Testis (tissue), 3 donors: ENCODE measurements around the gene FGF5. TPM values are rescaled to one million over a fixed set of nuclear protein-coding genes. Genes with fewer than 3 reads are reported as not detected.

Experiments used
- DNase-seq: peaks from one replicate; pipeline ENCODE4 v3.0.0-alpha.2; 2019
- H3K27ac ChIP-seq, 2 donors: fragments of 200-600 bp; sonication (generic); one replicate each; pipeline ENCODE4 v1.5.1; 2019
- H3K27me3 ChIP-seq: fragments of 200-600 bp; sonication (generic); one replicate; pipeline ENCODE4 v1.5.1; 2019
- H3K36me3 ChIP-seq: fragments of 200-600 bp; sonication (generic); one replicate; pipeline ENCODE4 v1.5.1; 2017; ENCODE audit warnings: low read depth; ENCODE audit errors: missing control alignments
- H3K4me1 ChIP-seq: fragments of 200-600 bp; sonication (generic); one replicate; pipeline ENCODE4 v1.5.1; 2019
- H3K4me3 ChIP-seq, 2 donors: fragments of 200-600 bp; sonication (generic); one replicate each; pipeline ENCODE4 v1.5.1; 2017 to 2019
- H3K9me3 ChIP-seq: fragments of 200-600 bp; sonication (generic); one replicate; pipeline ENCODE4 v1.5.1; 2017
- POLR2A ChIP-seq: fragments of 450-650 bp; IDR thresholded peaks from one replicate; pipeline ENCODE4 v1.6.1; 2017; ENCODE audit warnings: antibody characterized with exemption, mild to moderate bottlenecking, moderate library complexity
- WGBS, 2 donors: methylation state at CpG; one replicate each; pipeline ENCODE4 v1.1.5; 2018; 5-methylcytosine and 5-hydroxymethylcytosine counted together
- intact Hi-C: fragments of 100-400 bp; cut with DNase I; formaldehyde crosslinking; loops from one replicate; pipeline ENCODE4 v1.15.1; 2023; ENCODE audit warnings: low total_unique reads
- polyA plus RNA-seq: library from polyadenylated mRNA; stranded (reverse); fragments of 350-450 nt; fragmentation: Illumina TruSeq; extraction: RNeasy Lipid Tissue Mini Kit (QIAGEN cat#74804); gene quantifications from one replicate; pipeline ENCODE4 v1.2.3, GENCODE V29; 2014; ENCODE audit warnings: low read depth, low replicate concordance; ENCODE audit not compliant: insufficient read depth
- total RNA-seq, 2 donors: library from RNA; depleted of rRNA; stranded (reverse); fragments of >200 nt; gene quantifications; one replicate each; pipeline ENCODE4 v1.2.3, GENCODE V29; 2016
- TF ChIP-seq, protein P1 (sequence below), 3 experiments: fragments of 450-650 bp in 2 of 3; fragments of 200-600 bp in 1 of 3; sonication (generic) in 1 of 3; IDR thresholded peaks; one replicate each; pipeline ENCODE4 v1.5.1; 2016 to 2019; ENCODE audit warnings: antibody characterized with exemption in 3 of 3, mild to moderate bottlenecking in 2 of 3, moderate library complexity in 1 of 3

The FGF5 gene
- total and polyA plus RNA-seq, 3 donors from 2014 or later, result not detected

DNA sequence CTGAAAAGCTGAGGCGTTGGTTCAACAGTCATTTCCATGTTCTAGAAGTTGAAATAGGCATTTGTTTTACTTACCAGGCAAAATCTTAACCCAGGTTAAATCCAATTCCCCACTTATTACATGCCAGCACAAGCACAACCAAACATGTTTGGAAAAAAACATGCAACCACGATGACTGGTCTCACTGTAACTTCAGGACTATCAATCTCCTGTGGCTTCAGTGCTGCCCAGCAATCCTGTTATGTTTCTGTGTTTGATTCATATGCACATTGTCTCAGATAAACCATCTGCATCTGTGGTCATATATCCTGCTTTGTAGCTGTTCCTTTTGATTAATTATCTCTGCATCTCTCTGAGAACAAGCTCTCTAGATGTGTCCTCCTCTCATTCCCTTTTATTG, 40.9 kb upstream of the FGF5 start:
- whole genome bisulfite sequencing, 2 donors, result 77 to 79% methylated on average over 2 of the region's 2 CpGs
- intact Hi-C loops, result no loop called here

DNA sequence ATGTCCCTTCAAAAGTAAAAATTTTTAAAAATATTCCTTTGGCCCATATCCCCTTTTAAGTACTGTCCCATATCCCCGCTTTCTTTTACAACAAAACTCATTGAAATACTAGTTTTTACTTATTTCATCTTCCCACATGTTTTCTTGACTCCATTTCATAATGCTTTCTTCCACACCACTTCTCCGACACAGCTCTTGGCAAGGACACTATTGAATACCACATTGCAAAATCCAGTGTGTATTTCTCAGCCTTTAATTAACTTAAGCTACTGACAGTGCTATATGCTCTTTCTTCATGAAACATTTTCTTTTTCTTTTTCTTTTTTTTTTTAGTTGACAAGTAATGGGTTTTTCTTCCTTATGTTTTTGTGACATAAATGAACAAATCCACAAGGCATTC, 40.4 kb upstream of the FGF5 start:
- Histone ChIP-seq H3K27ac (no peak overlapping the region), H3K4me1 (no peaks in the 10 kb centered on the region), H3K4me3 (no peak overlapping the region), H3K9me3 (no peaks in the 10 kb centered on the region), H3K36me3 (no peaks in the 10 kb centered on the region), H3K27me3 (no peaks in the 10 kb centered on the region)
- DNase-seq, result no peak
- WGBS, 2 donors, result 41 to 47% methylated on average over 2 of the region's 2 CpGs
- TF ChIP-seq POLR2A, result no peak
- TF ChIP-seq, protein P1, sequence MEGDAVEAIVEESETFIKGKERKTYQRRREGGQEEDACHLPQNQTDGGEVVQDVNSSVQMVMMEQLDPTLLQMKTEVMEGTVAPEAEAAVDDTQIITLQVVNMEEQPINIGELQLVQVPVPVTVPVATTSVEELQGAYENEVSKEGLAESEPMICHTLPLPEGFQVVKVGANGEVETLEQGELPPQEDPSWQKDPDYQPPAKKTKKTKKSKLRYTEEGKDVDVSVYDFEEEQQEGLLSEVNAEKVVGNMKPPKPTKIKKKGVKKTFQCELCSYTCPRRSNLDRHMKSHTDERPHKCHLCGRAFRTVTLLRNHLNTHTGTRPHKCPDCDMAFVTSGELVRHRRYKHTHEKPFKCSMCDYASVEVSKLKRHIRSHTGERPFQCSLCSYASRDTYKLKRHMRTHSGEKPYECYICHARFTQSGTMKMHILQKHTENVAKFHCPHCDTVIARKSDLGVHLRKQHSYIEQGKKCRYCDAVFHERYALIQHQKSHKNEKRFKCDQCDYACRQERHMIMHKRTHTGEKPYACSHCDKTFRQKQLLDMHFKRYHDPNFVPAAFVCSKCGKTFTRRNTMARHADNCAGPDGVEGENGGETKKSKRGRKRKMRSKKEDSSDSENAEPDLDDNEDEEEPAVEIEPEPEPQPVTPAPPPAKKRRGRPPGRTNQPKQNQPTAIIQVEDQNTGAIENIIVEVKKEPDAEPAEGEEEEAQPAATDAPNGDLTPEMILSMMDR (IDR thresholded peaks at IDR 0.05), result no peak
- intact Hi-C loops, result no loop called here

More for the DNA sequence above, 40.9 kb upstream of the FGF5 start:
- no peak overlapping the region for H3K27ac ChIP-seq
- no peak for TF ChIP-seq POLR2A
- TF ChIP-seq, protein P1 (IDR thresholded peaks at IDR 0.05), result no peak
- H3K4me3 ChIP-seq, result no peak overlapping the region
- no peaks in the 10 kb centered on the region for H3K27me3 ChIP-seq
- no peaks in the 10 kb centered on the region for H3K4me1 ChIP-seq
- DNase-seq, result no peak
- no peaks in the 10 kb centered on the region for H3K36me3 ChIP-seq
- no peaks in the 10 kb centered on the region for H3K9me3 ChIP-seq

DNA sequence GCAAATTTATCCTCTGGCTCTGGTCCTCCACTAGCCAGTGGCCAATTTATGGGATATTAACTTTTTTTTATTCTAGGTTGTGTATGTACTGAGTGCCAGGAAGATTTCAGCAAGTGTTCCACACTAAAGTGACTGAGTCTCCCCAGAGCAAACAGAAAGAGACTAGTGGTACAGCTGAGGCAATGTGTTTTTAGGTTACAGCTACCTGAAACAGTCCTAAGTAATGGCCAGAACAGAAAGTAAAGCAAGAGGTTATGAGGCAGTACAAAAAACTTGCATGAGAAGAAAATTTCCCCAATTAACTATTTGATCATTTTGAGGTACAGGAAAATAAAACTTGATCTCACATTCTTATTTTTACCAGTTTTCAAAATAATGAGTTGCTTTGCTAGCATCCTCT, 38.0 kb upstream of the FGF5 start:
- no peak for TF ChIP-seq POLR2A
- TF ChIP-seq, protein P1 (IDR thresholded peaks at IDR 0.05), result no peak
- intact Hi-C loops, result no loop called here

DNA sequence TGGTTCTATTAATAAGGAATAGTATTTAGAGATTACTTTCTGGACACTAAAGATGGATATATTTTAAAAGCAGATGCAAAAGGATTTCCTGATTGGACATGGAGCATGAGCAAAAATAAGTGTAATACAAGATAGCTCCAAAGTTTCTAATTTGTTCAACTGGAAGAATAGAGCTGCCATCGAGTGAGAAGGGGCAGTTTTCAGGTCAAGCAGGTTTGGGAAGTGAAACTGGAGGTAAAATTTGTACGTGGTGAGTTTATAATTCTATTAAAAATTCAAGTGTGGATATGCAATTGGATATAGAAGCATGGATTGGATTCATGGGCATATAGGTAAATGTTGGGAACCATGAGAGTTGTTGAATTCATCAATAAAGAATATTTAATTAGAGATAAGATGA, 37.3 kb upstream of the FGF5 start:
- Histone ChIP-seq H3K36me3 (no peaks in the 10 kb centered on the region), H3K9me3 (no peaks in the 10 kb centered on the region), H3K4me1 (no peaks in the 10 kb centered on the region), H3K27ac (no peak overlapping the region), H3K27me3 (no peaks in the 10 kb centered on the region), H3K4me3 (no peak overlapping the region)
- no peak for DNase-seq
- 55 to 61% methylated on average over 2 of the region's 2 CpGs for WGBS, 2 donors
- intact Hi-C loops, result no loop called here
- no peak for TF ChIP-seq POLR2A
- TF ChIP-seq, protein P1 (IDR thresholded peaks at IDR 0.05), result no peak

More for the DNA sequence above, 38.0 kb upstream of the FGF5 start:
- Histone ChIP-seq H3K4me1 (no peaks in the 10 kb centered on the region), H3K27ac (no peak overlapping the region), H3K9me3 (no peaks in the 10 kb centered on the region), H3K27me3 (no peaks in the 10 kb centered on the region), H3K36me3 (no peaks in the 10 kb centered on the region), H3K4me3 (no peak overlapping the region)
- no peak for DNase-seq

DNA sequence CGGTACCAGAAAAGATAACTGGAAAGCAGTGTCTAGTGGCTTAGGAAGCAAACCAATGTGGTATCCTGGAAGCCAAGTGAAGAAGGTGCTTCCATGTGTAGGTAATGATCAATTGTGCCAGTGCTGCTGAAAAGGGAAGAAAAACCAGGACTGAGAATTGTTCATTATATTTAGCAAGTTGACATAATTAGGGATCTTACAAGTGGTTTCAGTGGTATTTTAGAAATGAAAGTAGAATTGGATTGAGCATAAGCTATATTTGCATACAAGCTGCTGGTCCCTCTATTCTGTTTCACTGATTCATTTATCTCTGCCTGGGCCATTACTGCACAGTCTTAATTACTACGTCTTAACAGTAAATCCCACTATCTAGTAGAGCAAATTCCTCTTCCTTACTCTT, 36.9 kb upstream of the FGF5 start:
- no peaks in the 10 kb centered on the region for H3K27me3 ChIP-seq
- TF ChIP-seq, protein P1 (IDR thresholded peaks at IDR 0.05), result no peak
- no peak for TF ChIP-seq POLR2A
- intact Hi-C loops, result no loop called here
- 84 to 85% methylated on average over 2 of the region's 2 CpGs for WGBS, 2 donors
- no peak overlapping the region for H3K27ac ChIP-seq
- no peak overlapping the region for H3K4me3 ChIP-seq
- H3K9me3 ChIP-seq, result no peaks in the 10 kb centered on the region
- no peaks in the 10 kb centered on the region for H3K36me3 ChIP-seq
- DNase-seq, result no peak
- H3K4me1 ChIP-seq, result no peaks in the 10 kb centered on the region
